Parathyroid adenoma (tissue), 2 donors: ENCODE results near the gene ADGRL3.

Experiments
- H2AFZ ChIP-seq: fragments of 300-600 bp; sonication (generic); one replicate; pipeline ENCODE4 v1.7.0; 2017; ENCODE audit warnings: antibody characterized with exemption, mild to moderate bottlenecking
- H3K27ac ChIP-seq: fragments of 300-600 bp; sonication (generic); one replicate; pipeline ENCODE4 v1.7.0; 2017
- H3K27me3 ChIP-seq: fragments of 300-600 bp; sonication (generic); one replicate; pipeline ENCODE4 v1.7.0; 2017; ENCODE audit warnings: low read length; ENCODE audit not compliant: control insufficient read depth, insufficient read depth
- H3K36me3 ChIP-seq: fragments of 300-600 bp; sonication (generic); one replicate; pipeline ENCODE4 v1.7.0; 2017; ENCODE audit warnings: low read length; ENCODE audit not compliant: control insufficient read depth, insufficient read depth
- H3K4me1 ChIP-seq: fragments of 300-600 bp; sonication (generic); one replicate; pipeline ENCODE4 v1.7.0; 2017; ENCODE audit warnings: control low read depth
- H3K4me2 ChIP-seq: fragments of 300-600 bp; sonication (generic); one replicate; pipeline ENCODE4 v1.7.0; 2017; ENCODE audit warnings: low read length
- H3K4me3 ChIP-seq: fragments of 300-600 bp; sonication (generic); one replicate; pipeline ENCODE4 v1.7.0; 2017; ENCODE audit warnings: low read depth, low read length
- H3K79me2 ChIP-seq: fragments of 300-600 bp; sonication (generic); one replicate; pipeline ENCODE4 v1.7.0; 2017; ENCODE audit warnings: control low read depth
- H3K9ac ChIP-seq: fragments of 300-600 bp; sonication (generic); one replicate; pipeline ENCODE4 v1.7.0; 2017; ENCODE audit warnings: mild to moderate bottlenecking
- H3K9me3 ChIP-seq: fragments of 300-600 bp; sonication (generic); one replicate; pipeline ENCODE4 v1.7.0; 2017; ENCODE audit warnings: low read length; ENCODE audit not compliant: control insufficient read depth
- CTCF ChIP-seq: fragments of 300-600 bp; sonication (generic); IDR thresholded peaks from one replicate; pipeline ENCODE4 v1.7.0; 2017; ENCODE audit warnings: antibody characterized with exemption, mild to moderate bottlenecking
- donor health status: primary hyperparathyroidism.

Gene ADGRL3

GRCh38 chr4:61294936-61295335 is 94.8 kb downstream of the ADGRL3 start:
- Histone ChIP-seq H3K9me3 (no peaks in the 10 kb centered on the region), H3K27me3 (no peaks in the 10 kb centered on the region), H3K27ac (no peak overlapping the region), H3K4me1 (no peaks in the 10 kb centered on the region), H2AFZ (no peak overlapping the region), H3K9ac (no peak overlapping the region), H3K4me2 (no peak overlapping the region), H3K79me2 (no peaks in the 10 kb centered on the region), H3K36me3 (no peaks in the 10 kb centered on the region), H3K4me3 (no peak overlapping the region)
- TF ChIP-seq CTCF = no peak

- Histone ChIP-seq H3K36me3 (no peaks in the 10 kb centered on the region), H2AFZ (no peak overlapping the region), H3K27me3 (no peaks in the 10 kb centered on the region), H3K79me2 (no peaks in the 10 kb centered on the region), H3K9me3 (no peaks in the 10 kb centered on the region), H3K9ac (no peak overlapping the region), H3K4me3 (no peak overlapping the region), H3K4me1 (no peaks in the 10 kb centered on the region), H3K4me2 (no peak overlapping the region), H3K27ac (no peak overlapping the region)
- TF ChIP-seq CTCF = no peak
Observed at GRCh38 chr4:61296144-61296543, 96.0 kb downstream of the ADGRL3 start.

GRCh38 chr4:61298178-61298740 is 98.1 kb downstream of the ADGRL3 start:
- Histone ChIP-seq H2AFZ (no peak overlapping the region), H3K4me1 (no peaks in the 10 kb centered on the region), H3K4me3 (no peak overlapping the region), H3K27me3 (no peaks in the 10 kb centered on the region), H3K9ac (no peak overlapping the region), H3K9me3 (no peaks in the 10 kb centered on the region), H3K79me2 (no peaks in the 10 kb centered on the region), H3K36me3 (no peaks in the 10 kb centered on the region), H3K4me2 (no peak overlapping the region), H3K27ac (no peak overlapping the region)
- no peak for TF ChIP-seq CTCF

GRCh38 chr4:61299316-61299715 is 99.2 kb downstream of the ADGRL3 start:
- no peaks in the 10 kb centered on the region for H3K27me3 ChIP-seq
- H3K9me3 ChIP-seq = no peaks in the 10 kb centered on the region
- TF ChIP-seq CTCF = no peak
- no peaks in the 10 kb centered on the region for H3K79me2 ChIP-seq
- no peak overlapping the region for H3K4me2 ChIP-seq
- H3K9ac ChIP-seq = no peak overlapping the region
- no peak overlapping the region for H2AFZ ChIP-seq
- no peak overlapping the region for H3K27ac ChIP-seq
- no peak overlapping the region for H3K4me3 ChIP-seq
- H3K36me3 ChIP-seq = no peaks in the 10 kb centered on the region
- H3K4me1 ChIP-seq = no peaks in the 10 kb centered on the region

GRCh38 chr4:61300266-61300844 is 100.2 kb downstream of the ADGRL3 start:
- H3K79me2 ChIP-seq = no peaks in the 10 kb centered on the region
- H3K27ac ChIP-seq = no peak overlapping the region
- H3K9me3 ChIP-seq = no peaks in the 10 kb centered on the region
- H3K27me3 ChIP-seq = no peaks in the 10 kb centered on the region
- H3K4me1 ChIP-seq = no peaks in the 10 kb centered on the region
- H3K36me3 ChIP-seq = no peaks in the 10 kb centered on the region
- H3K9ac ChIP-seq = no peak overlapping the region
- TF ChIP-seq CTCF = no peak
- H3K4me3 ChIP-seq = no peak overlapping the region
- H3K4me2 ChIP-seq = no peak overlapping the region
- no peak overlapping the region for H2AFZ ChIP-seq
